Activated naive CD4-positive, alpha-beta T cell treated with Interleukin-2 at 50 U/mL for 16 hours (primary cell): Measurements from ENCODE around the gene HSPA8.
"Not testable (repeated sequence)": the region's sequence is repeated elsewhere in the genome, so short reads cannot be mapped to it uniquely, and the experiment has no call there.

Experiments
- DNase-seq: peaks from one replicate; pipeline ENCODE4 v3.0.0-alpha.2; 2020

The HSPA8 gene

DNA sequence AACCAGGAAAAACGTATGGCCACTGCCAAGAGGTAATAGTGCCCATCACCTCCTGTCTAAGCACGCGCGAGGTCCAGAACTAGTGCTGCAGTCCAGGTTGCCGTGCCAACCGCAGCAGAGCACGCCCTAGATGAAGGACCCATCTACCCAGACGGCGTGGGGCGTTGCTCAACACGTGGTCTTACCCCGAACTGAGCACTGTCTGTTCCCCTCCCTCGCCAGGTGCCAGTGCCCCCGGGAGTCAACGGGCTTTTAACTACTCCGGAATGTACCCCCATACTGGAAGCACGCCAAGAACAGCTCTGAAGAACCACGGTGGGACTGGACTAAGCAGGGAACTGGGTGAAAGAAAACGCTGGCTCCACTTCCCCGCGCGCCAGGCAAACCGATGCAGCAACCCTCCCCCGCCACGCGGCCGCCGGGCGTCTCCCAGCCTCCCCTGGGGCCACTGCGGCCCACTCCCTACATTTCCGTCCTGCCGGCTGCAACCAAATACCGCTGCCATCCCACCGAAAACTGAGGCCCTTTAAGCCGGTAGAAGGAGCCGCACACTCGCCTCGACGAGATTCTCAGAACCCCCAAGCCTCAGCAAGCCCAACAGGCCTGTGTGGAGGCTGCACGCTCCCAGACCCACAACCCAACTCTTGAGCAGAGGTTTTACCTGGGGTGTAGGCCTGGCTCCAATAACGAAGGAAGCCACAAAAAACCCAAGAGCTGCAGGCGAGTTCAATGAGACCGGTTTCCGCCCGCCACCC lies at the start of gene HSPA8:
TSS of gene HSPA8 (minus strand) at position 734 of the 755 bp plus-strand sequence. CDS start 812 bp downstream, outside the sequence.
- peak; percentile 75 for DNase-seq

GRCh38 chr11:123111465-123111864 lies 49.5 kb upstream of the HSPA8 start:
- DNase-seq = no peak

DNA sequence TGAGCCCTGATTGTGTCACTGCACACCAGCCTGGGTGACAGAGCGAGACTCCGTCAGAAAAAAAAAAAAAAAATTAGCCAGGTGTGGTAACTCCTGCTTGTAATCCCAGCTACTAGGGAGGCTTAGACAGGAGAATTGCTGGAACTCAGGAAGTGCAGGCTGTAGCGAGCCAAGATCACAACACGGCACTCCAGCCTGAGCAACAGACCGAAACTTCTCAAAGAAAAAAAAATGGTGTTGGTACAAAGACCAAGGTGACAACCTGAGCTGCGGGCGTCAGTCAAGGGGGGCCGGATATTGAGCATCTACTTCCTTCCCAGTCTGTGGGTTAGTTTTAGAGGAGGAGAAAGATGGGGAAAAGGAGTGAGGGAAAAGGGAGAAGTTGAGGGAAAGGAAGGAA lies 48.5 kb upstream of the HSPA8 start:
- DNase-seq = no peak

GRCh38 chr11:123107945-123108495 lies 46.1 kb upstream of the HSPA8 start:
- DNase-seq = no peak

DNA sequence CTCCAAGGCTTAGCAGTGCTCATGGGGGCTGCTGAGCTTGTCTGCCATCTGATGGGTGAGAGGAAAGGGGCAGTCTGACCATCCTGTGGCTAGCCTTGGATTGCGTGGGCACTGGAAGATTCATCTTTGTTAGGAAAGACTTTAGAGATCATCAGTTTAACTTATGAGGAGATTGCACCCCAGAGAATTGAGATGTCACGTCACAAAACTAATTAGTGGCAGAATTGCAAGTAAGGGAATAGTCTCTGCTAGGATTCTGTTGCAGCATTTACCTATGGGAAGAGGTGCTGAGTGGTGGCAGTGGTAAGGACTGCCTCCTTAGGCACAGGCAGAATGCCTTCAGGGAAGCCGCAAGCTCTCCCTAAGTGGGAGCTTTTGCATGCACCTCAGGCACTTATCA lies 42.8 kb upstream of the HSPA8 start:
- no peak for DNase-seq

- peak; percentile 9 for DNase-seq
Observed at GRCh38 chr11:123103326-123103980, 41.5 kb upstream of the HSPA8 start.

- DNase-seq = no peak
Observed at GRCh38 chr11:123100379-123101085, 38.6 kb upstream of the HSPA8 start.

GRCh38 chr11:123098990-123099389 lies 37.1 kb upstream of the HSPA8 start:
- DNase-seq = no peak

DNA sequence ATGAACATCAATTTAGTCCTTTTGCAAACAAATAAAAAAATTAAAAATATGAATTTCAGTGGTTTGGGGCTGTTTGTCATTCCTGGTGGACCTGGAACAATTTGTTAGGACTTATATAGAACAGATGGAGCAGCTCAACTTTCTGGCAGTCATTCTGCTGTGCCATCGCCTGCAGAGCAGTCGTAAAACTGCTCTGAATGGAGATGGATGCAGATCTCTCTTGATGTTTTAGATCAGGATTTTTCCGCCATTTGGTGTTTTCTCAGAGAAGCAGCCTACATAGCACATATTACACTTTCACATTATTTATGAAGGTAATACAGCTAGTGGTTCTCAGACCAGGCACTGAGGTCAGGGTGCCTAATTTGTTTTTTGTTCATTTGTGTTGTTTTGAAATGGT lies 31.8 kb upstream of the HSPA8 start:
- DNase-seq = no peak

- DNase-seq = no peak
Observed at GRCh38 chr11:123091506-123091905, 29.6 kb upstream of the HSPA8 start.

DNA sequence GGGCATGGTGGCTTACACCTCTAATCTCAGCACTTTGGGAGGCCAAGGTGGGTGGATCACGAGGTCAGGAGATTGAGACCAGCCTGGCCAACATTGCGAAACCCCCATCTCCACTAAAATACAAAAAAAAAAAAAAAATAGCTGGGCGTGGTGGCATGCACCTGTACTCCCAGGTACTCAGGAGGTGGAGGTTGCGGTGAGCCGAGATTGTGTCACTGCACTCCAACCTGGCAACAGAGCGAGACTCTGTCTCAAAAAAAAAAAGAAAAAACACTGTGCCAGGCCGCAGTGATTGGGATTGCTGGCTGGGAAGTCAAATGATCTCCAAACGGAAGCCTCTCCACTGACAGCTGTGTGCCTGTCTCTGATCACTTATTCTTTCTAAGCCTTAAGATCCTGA lies 28.2 kb upstream of the HSPA8 start:
- not testable (repeated sequence) for DNase-seq

DNA sequence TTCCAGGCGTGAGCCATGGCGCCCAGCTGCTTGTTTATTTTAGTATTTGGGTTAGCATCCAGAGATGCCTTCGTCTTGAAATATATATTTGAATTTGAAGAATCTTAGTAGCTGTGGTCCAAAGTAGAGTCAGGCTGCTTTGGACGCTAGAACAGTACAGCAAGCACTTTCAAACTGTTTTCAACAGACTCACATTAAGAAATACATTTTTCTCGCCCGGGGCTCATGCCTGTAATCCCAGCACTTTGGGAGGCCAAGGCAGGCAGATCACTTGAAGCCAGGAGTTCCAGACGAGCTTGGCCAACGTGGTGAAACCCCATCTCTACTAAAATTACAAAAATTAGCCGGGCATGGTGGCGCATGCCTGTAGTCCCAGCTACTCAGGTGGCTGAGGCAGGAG lies 27.0 kb upstream of the HSPA8 start:
- DNase-seq = not testable (repeated sequence)

GRCh38 chr11:123087657-123088056 lies 25.7 kb upstream of the HSPA8 start:
- DNase-seq = peak; percentile 12

DNA sequence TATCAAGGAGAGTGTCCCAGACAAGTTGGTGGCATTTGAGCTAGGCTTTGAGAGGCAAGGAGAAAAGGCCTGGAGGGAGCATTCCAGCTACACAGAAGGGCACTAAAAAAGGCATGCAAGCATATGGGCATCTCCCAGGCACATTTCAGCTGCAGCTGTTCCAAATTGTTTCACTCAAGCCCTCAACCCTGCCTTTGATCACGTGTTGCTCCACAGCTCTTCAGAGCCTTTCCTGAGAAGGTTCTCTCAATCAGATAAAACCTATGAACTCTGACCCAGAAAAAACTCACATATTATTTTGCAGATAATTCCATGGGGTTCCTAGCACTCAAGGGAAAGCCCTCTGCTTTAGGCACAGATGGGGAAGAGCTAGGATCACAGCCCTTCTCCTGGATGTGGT lies 24.4 kb upstream of the HSPA8 start:
- no peak for DNase-seq

GRCh38 chr11:123085497-123085896 lies 23.6 kb upstream of the HSPA8 start:
- DNase-seq = no peak

- DNase-seq = no peak
Observed at GRCh38 chr11:123084454-123084853, 22.5 kb upstream of the HSPA8 start.

GRCh38 chr11:123083623-123084029 lies 21.7 kb upstream of the HSPA8 start:
- DNase-seq = peak; percentile 74

DNA sequence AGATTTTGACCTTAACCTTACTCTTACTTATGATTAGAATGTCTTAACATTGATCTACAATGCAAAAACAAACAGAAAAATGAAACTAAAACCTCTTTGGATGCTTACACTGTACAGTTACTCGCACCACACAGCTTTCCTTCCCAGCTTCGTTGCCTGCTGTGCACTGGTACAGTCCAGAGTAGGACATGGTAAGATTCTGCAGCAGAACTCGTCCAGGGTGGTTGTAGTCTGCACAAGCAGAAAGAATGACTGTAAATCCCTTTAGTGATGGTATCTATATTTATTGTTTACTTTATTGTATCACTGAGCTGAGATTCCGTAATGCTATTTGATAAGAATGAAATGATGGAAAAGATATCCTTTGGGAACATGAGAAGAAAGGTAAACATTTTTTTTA lies 21.0 kb upstream of the HSPA8 start:
- no peak for DNase-seq

DNA sequence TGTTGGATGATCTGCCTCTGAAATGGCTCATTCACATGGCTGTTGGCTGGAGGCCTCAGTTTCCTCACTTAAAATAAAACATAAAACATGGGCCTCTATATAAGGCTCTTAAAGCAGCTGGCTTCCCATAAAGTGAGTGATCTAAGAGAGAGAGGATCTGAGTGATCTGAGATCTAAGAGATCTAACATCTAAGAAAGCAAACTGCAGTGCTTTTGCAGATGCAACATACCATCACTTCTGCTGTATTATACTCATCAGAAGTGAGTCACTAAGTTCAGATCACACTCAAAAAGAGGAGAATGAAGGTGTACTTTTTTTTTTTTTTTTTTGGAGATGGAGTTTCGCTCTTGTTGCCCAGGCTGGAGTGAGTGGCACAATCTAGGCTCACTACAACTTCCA lies 18.1 kb upstream of the HSPA8 start:
- DNase-seq = no peak

DNA sequence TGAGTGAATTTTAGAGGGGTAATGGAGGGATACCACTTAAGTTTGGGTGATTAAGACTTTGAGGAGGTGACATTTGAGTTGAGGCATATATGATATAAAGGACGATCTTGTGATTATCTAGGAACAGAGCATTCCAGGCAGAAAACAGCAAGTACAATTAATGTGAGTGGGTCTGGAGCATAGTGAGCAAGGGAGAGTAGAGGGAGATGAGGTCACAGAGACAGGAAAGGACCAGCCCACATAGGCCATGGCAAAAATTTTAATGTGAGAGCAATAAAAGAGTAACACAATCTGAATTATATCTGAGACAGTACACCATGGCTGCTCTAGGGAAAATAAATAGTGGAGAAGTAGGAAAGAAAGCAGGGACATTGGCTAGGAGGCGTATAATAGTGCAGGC lies 14.5 kb upstream of the HSPA8 start:
- DNase-seq = no peak

DNA sequence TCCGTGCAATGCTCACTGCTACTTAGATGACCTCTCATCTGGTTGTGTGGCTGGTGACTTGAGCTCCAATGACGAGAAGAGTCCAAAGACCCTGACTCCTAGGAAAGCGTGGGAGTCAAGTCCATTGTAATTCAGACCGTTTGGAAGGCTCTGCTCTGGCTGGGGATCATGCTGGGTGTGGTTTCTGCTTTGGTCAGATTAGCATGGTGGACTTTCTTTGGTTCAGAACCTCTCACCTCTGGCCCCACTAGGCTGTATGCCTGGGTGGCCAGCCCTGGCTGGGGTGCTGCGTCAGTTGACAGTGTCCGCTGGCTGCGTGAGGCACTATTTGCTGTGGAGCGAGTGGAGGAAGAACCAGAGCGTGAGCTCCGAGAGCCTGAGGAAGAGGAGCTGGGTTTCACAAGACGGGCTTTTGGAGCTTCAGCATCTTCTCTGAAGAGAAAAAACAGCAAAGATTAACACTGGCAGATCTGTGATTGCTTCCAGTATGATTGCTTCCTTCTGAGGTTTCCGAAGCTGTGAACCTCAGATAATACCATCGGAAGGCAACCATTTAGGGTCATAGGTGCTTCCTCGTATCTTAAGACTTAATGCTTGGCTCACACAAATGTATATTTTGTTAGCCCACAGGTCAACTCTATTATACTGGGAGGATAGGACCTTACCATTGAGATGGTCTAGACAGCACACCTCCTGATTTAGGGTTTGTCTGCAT lies 11.6 kb upstream of the HSPA8 start:
- DNase-seq = no peak

GRCh38 chr11:123072762-123073161 lies 10.8 kb upstream of the HSPA8 start:
- DNase-seq = no peak

DNA sequence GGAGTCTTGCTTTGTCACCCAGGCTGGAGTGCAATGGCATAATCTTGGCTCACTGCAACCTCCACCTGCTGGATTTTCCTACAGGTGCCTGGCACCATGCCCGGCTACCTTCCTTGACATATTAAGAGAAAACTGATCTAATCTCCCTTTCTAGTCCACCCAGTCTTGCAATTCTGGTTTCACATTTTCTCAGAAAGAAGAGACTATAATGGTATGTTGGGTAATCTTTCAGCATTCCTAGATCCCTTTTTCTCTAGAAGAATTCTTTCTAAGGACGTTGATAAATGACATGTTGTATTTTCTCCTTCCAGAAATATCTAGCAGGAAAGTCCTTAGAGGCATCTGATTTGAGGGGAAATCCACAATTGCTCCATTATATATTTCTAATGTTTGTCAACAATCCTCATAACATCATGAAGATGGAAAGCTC lies 10.4 kb upstream of the HSPA8 start:
- no peak for DNase-seq
